CD4-positive, alpha-beta T cell treated with Interleukin-6 at 100 ng/mL for 8 hours (primary cell): ENCODE results near the gene SPTLC3.

Experiments
- DNase-seq: peaks from one replicate; pipeline ENCODE4 v3.0.0-alpha.2; 2020; ENCODE audit warnings: mixed read lengths, low spot score

SPTLC3 gene

DNA sequence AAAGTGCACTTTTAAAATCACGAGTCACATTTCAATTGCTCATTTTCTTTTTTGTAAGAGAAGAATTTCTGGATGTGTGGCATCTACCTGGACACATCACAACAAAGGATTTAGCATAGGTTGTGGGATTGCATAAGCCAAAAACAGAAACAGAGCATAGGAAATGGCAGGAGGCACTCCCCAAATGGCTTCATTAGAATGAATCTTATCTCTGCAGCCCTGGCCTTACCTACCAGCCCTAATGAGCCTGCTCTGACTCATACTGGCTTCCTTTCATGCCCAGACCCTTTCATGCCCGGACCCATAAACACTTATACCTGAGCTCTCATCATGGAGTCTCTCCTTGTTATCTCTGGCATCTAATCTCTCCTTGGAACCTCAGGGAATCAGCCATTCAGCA lies 23.9 kb upstream of the SPTLC3 start:
- DNase-seq, result no peak

DNA sequence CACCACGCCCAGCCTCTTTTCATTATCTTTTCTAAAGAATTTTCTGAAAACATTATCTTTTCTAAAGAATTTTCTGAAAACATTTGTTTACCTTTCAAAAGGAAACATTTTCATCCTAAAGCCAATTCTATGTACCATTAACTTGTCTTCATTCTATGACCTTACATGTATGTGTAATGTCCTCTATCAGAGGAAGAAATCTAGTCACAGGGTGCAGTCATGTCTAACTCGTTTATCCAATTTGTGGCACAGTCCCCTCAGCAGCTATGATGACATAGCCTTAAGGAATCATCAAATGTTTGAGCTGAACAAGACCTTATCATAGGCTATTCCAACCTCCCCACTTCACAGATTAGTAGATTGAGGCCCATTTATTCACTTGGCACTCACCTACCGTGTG lies 21.5 kb upstream of the SPTLC3 start:
- DNase-seq, result no peak

DNA sequence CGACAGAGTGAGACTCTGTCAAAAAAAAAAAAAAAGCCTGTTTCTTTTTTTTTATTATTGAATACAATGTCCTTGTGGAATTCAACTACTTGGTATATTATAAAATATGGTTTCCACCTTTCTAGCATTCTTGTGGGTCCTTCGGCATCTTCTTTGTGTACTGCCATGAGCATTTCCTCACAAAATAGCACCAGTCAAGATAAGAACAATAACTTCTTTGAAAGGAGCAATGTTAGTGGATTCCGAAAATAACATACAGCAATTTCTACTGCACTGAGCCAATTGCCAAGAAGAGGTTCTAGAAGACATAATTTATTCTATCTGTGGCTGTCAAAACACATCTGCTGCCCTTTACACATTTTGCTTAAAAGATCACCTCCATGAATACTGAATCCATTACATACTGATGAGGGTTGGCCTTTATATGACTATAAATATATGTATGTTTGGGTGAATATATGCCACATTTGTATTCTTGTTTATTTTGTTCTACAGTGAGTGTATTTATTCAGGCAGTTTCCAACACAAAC lies 19.1 kb upstream of the SPTLC3 start:
- no peak for DNase-seq

DNA sequence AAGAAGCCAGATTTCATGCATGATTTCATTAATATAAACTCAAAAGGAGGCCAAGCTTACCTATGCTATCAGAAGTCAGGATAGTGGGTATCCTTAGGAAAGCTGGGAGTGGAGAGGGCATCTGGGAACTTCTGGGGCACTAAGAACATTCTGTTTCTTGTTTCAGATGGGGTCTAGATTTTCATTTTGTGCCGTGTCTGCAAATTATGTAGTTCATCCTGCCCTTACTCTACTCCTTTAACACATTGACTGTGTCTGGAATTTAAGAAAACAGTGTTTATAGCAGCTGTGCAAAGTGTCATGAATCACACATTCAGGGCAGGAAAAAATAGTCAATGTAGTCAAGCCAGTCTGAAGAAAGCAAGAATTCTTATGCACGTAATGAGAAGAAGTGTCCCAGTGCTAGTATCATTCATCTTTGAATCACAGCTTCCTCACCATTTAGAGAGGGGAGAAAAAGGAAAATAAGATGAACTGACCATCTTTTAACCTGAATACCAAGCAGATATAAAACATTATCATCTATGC lies 11.6 kb upstream of the SPTLC3 start:
- DNase-seq, result no peak

DNA sequence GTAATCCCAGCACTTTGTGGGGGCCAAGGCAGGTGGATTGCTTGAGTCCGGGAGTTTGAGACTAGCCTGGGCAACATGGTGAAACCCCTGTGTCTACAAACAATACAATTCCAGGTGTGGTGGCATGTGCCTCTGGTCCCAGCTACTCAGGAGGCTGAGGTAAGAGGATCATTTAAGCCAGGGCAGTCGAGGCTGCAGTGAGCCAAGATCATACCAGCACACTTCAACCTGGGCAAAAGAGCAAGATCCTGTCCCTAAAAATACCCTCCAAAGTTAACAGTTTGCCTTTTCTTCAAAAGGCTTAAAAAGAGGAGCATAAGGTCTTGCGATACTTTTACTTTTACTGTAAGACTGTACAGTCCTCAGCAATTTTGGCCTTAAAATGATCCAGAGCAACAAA lies 10.7 kb upstream of the SPTLC3 start:
- DNase-seq, result no peak

DNA sequence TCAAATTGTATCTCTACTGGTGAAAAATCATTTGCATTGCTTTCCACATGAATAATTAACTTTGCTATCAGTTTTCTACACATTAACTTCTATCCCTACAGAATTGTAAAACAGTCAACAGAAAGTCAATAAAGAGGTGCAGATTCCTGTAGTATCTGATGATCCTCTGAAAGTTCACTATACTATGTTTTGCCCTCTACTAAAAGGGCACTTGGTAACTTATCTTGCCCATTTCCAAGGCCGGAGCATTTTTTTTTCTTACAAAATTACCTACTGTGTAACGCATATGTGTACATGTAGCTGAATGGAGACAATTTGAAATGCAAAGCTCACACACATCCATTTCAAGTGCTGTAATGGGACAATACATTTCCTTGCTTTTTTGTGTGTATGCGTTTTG lies 9.6 kb upstream of the SPTLC3 start:
- DNase-seq, result no peak

DNA sequence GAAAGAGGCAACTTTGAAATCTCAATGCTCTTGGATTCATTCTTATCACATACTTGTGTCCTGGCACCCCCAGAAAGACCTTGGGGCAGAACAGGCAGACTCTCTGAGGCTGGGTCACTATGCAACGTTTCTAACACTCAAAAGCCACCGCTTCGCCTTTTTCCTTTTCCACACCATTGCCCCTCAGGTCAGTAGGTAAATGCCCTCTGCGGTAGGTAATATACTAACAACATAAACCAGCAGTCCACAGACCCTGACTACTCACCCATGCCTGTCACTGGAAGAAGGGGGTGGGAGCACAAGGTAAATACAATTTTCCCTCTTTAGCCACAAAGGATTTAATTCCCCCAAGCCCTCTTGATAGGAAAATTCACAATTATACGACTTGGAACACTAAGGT lies 6.5 kb upstream of the SPTLC3 start:
- no peak for DNase-seq

DNA sequence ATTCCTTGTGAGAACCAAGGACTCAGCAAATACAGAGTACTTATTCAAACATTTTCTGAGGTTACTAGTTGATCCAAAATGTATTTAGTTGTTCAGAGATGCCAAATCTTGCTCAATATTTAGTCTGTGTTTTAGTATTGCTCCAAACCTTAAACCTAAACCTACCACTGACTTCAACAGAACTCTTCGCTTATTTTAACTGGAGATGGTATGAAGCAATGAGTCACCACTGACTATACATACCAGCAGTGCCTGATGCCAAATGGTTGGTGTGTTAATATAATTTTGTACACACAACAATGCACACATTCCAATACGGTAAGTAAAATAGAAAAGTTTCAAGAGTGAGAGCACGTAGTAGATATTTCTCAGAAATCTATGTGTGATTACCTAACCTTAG lies 1.9 kb upstream of the SPTLC3 start:
- DNase-seq, result no peak

DNA sequence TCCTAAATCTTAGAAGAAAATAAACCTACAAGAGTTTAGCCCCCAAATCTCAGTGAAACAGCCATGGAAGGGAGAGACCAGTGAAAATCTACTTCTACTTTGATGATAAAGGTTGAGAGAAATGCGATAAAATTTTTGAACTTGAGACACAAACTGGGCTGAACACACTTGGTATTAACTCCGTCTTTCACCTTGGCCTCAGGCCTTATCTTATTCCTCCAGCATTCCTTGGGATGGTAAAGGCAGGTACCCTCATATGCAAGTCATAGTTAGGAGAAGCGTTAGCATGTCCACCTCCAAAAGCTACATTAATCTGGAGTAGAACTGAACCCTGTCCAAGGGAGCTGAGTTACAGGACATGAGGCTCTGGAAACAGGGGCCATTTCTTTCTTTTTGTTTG lies 1.2 kb upstream of the SPTLC3 start:
- no peak for DNase-seq

DNA sequence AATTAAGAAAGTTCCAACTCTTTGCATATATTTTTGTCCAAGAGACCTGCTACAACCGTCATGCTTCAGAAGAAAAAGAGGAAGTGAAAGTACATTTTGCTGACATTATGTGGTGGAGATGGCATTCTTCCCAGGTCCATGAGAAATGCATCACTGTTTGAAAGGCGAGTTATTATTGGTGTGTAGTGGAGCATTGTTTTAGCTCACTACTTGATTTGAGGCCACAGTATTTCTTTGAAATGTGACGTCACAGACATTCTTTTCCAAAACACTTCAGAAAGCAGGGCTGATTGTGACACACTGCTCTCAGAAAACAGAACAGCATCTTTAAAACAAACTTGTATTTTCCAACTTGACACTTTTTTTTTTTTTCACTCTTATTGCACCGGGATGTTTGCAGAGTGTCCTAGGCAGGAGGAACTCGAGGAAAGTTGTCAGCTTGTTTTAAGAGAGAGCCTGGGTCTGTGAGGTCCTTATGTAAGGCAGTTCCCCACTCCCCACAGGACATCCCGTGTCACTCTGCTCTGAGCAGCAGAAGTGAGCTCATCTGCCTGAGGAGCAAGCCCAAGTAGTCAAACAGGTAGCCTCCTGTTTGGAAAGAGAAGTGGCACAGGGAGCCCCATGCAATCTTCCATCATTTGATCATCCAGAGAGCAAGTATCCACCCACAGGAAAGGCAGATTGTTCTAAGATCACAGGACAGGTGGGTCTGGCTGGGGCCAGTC lies 1.1 kb downstream of the SPTLC3 start:
- no peak for DNase-seq

DNA sequence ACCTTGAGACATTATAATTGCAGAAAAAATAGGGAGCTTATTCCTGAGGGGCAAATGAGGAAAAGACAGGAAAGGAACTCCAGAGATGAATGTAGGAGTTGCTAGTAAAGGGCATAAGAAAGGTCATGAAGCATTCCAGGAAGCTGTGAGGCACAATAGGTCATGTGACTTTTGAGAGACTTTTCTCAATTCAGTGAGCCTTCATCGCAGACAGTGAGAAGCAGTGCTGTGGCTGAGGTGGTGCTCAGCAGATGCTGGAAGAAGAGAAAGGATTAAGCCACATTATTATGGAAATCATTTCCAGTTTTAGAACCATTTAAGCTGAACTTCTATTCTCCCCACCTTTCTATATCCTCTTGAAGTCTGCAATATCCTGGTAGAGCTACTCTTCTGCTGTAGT lies 4.1 kb downstream of the SPTLC3 start:
- DNase-seq, result no peak

DNA sequence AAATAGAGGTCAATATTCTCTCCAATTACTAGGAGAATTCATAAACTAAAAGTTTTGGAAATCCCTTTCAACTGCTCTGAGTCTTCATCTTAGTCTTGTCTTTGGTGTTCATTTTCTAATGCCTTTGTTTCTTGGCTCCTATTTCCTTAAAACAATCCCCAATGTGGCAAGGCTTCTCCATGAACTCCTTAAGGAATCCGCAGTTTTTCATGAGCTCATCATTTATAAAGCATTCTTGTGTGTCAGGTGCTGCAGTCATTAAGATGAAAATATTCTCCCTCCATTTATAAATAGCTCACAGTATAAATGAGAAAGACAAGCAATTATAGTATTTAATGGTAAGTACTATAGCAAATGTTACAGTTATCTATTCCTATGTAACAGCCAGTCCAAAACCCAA lies 4.6 kb downstream of the SPTLC3 start:
- no peak for DNase-seq

DNA sequence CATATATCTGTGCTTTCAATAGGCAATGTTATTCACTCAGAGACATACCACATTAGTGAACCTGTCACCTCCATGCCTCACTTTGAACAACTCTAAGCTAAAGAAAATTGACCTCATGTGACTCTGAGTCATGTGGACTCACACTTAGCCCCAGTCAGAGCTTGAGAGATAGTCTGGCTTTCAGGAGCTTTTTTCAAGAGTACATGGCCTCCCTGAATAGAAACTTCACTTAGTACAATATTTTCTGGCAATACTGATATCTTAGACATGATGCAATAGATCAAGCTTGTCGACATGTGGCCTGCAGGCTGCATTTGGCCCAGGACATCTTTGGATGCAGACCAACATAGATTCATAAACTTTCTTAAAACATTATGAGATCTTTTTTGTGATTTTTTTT lies 8.5 kb downstream of the SPTLC3 start:
- no peak for DNase-seq

DNA sequence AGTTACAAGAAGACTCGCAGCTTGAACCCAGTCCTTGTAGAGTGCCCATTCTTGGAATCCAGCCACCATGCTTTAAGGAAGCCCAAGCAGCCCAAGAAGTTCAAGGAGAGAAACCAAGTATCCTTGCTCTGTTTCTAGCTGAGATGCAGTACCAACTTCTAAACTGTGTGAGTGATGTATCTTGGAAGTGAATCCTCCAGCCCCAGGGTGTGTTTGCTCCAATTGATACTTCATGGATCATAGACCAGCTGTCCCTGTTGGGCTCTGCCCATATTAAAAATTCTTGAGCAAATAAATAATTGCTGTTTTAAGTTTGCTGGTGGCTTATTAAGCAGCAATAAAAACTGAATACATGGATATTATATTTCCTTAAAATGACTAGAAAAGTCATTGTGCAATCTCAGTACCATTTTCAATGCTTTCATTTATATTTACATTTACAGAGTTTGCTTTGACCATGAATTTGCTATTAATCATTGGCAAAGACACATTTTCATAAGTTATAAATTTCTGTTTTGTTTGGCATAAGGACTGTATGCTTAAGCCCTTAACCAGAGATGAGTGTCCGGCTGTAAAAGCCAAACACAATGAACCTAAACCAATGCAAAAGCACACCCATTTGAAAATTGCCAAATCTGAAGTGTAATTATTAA lies 9.2 kb downstream of the SPTLC3 start:
- no peak for DNase-seq

DNA sequence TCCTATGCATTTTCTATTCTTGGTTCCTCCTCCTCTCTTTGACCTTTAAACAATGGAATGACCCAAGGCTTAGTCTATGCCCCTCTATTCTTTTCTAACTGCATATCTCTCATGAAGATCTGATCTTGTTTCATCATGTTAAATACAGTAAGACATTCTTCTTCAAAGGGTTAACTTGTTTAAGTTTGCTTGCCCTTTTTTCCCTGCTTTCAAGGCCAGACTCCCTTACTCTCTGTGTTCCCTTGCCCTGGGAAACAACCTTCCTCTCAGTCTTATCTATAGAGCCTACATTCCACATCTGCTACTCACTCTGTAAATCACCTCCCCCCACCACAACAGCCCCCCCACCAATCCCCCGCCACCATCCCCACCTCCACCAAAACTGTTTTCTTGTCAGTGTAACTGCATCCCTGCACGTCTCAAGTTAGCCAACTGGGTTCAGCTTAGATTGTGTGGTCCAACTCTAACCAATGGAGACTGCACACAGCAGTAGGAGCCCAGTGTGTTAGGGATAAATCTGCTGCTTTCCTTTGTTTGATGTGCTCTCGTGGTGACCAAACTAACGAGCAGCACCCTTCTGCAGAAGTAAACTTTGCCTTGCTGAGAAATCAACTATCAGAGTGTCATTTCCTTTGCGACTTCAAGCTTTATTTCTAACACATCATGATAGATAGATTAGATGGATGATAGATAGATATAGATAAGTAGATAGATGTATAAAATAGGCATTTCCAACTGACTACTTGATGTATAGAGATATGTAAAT lies 12.6 kb downstream of the SPTLC3 start:
- DNase-seq, result no peak

DNA sequence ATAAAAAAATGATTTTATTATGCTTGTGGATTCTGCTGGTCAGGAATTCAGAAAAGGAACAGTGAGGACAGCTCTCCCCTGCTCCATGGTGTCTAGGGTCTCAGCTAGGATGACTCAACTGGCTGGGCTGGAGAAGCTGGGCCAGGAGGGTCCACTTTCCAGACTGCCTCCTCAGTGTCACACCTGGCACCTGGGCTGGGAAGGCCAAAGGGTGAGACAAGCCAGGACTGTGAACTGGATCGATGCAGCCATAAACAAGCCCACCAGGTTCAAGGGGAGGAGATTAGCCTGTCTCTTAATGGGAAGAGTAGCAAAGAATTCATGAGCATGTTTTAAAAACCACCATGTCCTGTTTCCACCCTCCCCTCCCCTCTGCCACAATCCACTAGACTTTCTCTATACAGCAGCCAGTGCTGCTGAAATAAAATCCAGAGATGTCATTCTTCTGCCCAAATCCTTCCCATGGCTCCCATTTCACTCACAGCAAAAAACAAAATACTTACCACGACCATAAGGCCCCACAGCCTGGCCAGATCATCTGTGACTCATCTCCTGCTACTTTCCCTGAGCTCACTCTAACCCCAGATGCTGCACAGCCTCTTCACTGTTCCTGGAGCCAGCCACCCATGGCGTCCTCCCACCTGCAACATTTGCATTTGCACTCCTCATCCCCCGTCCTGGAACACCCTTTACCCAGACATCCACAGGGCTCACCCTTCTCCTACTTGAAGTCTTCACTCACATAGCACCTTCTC lies 13.8 kb downstream of the SPTLC3 start:
- no peak for DNase-seq

DNA sequence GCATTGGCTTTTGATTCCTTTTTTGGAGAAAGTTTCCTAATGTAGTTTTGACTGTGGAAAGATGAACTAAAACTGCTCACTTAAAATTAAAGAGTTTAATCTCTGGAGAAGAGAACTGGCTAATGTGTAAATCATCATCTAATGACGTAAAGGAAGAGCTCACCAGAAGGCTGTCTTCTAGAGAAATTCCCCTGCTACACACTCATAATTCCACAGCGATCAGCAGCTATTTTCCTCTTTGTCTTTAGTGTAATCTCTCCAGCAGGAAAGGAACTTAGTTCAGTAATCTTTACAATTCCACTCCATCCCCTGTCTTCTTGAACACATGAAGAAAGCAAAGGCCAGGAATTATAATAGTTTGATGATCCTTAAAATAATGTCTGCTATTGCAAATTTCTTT lies 15.8 kb downstream of the SPTLC3 start:
- no peak for DNase-seq

DNA sequence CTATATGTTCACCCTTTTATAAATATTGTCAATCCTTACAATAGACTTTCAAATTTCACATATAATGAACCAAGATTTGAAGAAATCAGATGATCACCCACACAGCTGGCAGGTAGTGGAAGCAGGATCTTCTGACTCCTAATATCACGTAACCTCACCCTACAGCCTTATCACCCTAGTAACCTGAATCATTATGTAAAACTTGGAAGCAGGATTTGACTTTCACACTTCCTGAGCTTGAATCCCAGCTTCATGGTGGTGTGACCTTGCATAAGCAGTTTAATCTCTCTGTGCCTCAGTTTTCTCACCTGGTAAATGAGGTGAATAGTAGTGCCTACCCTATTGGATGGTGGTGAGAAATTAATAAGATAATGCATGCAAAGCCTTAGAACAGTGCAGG lies 16.4 kb downstream of the SPTLC3 start:
- no peak for DNase-seq

DNA sequence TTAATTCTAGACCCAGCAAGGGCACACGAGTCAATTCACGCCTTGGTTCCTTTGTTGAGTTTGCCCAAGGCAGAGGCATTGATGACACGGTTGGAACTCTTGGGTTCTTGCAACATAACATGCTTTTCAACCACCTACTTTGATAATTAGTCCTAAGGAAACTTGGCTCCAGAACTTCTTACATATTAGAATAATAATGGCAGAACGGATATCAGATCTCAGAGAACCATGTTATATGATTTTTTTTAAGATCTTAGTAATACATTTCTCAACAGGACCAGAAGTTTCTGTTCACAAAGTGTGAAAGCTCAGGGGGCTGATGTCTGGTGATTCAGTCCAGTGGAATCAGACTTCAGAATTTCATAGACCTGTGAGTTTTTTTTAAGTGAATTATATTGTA lies 19.2 kb downstream of the SPTLC3 start:
- no peak for DNase-seq

DNA sequence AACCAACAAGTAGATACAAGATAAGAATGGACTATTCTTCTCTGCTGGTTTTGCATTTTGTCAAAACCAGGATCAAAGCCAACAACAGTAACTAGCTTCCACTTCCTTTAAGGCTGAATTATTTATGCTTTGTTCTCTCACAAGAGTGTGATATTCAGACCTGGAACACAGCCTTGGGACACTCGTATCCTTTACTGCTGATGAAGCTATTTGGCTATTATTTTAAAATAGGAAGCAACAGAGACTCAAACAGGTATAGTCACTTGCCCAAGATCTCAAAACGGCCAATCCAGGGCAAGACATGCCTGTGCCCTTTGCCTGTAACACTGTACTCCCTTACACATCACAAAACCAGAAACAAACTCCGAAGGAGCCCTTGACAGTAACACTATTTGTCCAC lies 19.9 kb downstream of the SPTLC3 start:
- no peak for DNase-seq

DNA sequence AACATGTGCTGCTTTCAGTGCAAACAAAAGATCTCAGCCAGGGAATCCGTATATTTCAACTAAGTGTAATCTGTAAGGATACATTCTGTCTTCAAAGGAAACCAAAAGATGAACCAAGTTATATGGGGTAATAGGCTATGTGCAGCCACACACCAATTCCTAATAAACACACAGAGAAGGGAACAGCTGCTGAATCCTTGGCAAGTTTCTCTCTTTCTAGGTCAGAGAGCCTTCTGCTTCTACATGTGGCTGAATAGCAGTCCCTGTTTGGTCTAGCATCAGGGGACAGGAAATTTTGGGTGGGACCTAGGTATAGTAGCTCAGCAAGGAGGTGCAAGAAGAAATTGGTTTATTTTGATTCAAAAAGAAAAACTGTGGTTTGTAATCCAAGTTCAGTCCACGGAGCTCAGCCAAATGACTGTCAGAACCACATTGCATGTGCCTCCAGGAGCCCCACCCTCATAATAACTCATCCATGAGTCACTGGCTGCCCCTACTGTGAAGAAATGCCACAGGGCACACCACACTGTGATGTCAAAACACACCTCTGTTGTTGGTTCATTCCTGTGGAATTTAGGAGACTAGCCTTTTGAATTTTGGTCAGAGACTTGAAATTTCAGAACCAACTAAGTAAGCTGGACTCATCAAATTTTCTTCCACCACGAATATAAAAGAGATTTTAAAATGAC lies 21.1 kb downstream of the SPTLC3 start:
- DNase-seq, result no peak

DNA sequence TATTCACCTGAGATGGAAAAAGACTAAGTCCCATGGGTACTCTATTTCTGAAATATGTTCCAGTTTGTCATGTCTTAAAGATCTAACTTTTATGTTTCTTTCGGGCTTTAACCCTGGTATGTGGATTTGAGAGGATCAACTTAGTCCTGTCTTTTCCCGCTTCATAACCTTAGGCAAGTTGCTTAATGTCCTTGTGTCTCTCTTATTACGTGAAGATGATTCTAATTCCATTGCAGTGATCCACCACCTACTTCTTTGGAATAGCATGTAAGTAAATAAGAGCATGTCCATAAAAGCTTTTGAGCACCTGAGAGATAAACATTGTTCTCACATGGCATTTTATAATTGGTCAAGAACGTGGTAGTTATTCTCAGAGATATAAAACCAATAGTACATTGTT lies 23.0 kb downstream of the SPTLC3 start:
- DNase-seq, result no peak
